ENCODE results near the gene PCCB. TPM values are rescaled to one million over a fixed set of nuclear protein-coding genes. Genes with fewer than 3 reads are reported as not detected.

Gene PCCB
- total and polyA plus RNA-seq, 2 donors (not counting 3 experiments of a cell fraction or from before 2014, with no cell fraction given) = 28.6 to 36.5 TPM

- TF ChIP-seq POLR2A (IDR thresholded peaks at IDR 0.05; ENCODE audit: low read depth, low read length) (no peak), CTCF (IDR thresholded peaks at IDR 0.05; ENCODE audit: extremely low read depth in 1 of 2, insufficient read depth in 1 of 2, low read depth in 1 of 2, low read length in 2 of 2) (no peak), MAX (IDR thresholded peaks at IDR 0.05; ENCODE audit: insufficient read depth, insufficient read length) (no peak), MYC (IDR thresholded peaks at IDR 0.05; ENCODE audit: low read depth, low read length) (no peak), FOS (IDR thresholded peaks at IDR 0.05; ENCODE audit: borderline replicate concordance, insufficient read depth, low read length) (no peak), EZH2 (IDR thresholded peaks at IDR 0.05; ENCODE audit: borderline replicate concordance, low read depth, low read length, severe bottlenecking) (no peak), POLR2AphosphoS5 (IDR thresholded peaks at IDR 0.05; ENCODE audit: insufficient read depth, low read depth, low read length) (no peak), JUN (IDR thresholded peaks at IDR 0.05; ENCODE audit: borderline replicate concordance, insufficient read depth, insufficient read length, low read depth) (no peak), GATA2 (IDR thresholded peaks at IDR 0.05; ENCODE audit: insufficient read depth, insufficient read length, low read depth, low read length) (no peak)
- peaks cover 0 to 2% of the 10 kb centered on the region in 2 experiments for H3K36me3 ChIP-seq (ENCODE audit: control insufficient read depth in 2 of 2, extremely low read depth in 1 of 2, insufficient read depth in 2 of 2, low read length in 2 of 2)
- H3K27me3 ChIP-seq (ENCODE audit: control insufficient read depth in 2 of 2, insufficient read depth in 2 of 2, low read length in 2 of 2) = no peaks in the 10 kb centered on the region
- POLR2A ChIA-PET = interaction anchor here (0.7 kb wide), 1 partner anchor 1484 kb away, joined by 3 read pairs; no protein-coding TSS in a partner anchor
- CTCF ChIA-PET = interaction anchor here (1.7 kb wide), 1 partner anchor 11 kb away, joined by 4 read pairs; no protein-coding TSS in a partner anchor
- dilution Hi-C loops (cut with MboI; ENCODE audit: extremely low pct_ligation_motif_present, low sequenced_read_pairs) (no loop called here), intact Hi-C loops (cut with micrococcal nuclease) (no loop called here)
- no peaks in the 10 kb centered on the region for H3K79me2 ChIP-seq (ENCODE audit: control insufficient read depth, insufficient read depth, low read length)
- no peak overlapping the region for H3K4me2 ChIP-seq (ENCODE audit: insufficient read depth, low read length)
- no peak overlapping the region for H3K9ac ChIP-seq (replicated peaks; ENCODE audit: extremely low read depth, insufficient read depth, low read length)
- no peaks in the 10 kb centered on the region for H4K20me1 ChIP-seq (replicated peaks; ENCODE audit: control insufficient read depth, extremely low read depth, insufficient read depth, low read length)
- no peak overlapping the region for H2AFZ ChIP-seq (ENCODE audit: low read depth, low read length)
- BruUV-seq (replicated peaks) = no TSS peak
- no peak for DNase-seq (ENCODE audit: low read depth, low spot score)
- no peaks in the 10 kb centered on the region for H3K9me3 ChIP-seq (replicated peaks; ENCODE audit: control insufficient read depth, insufficient read depth, low read length)
- H3K4me1 ChIP-seq (ENCODE audit: control insufficient read depth, extremely low read depth, insufficient read depth, low read length) = peaks cover 8% of the 10 kb centered on the region
- no peak overlapping the region for H3K4me3 ChIP-seq (replicated peaks in 1 of 3; ENCODE audit: insufficient read depth in 1 of 3, low read depth in 1 of 3, low read length in 3 of 3)
- no peaks in the 10 kb centered on the region for H3K9me1 ChIP-seq (replicated peaks; ENCODE audit: control insufficient read depth, extremely low read depth, insufficient read depth, low read length)
- FAIRE-seq = no peak
- no peak overlapping the region for H3K27ac ChIP-seq (ENCODE audit: insufficient read depth, low read depth, low read length)
These were observed 96.3 kb downstream of the PCCB start for GRCh38 chr3:136346486-136346885.

Data from endothelial cell of umbilical vein (primary cell).